ENCODE measurements around the gene KRTAP5-3.

KRTAP5-3 gene

DNA sequence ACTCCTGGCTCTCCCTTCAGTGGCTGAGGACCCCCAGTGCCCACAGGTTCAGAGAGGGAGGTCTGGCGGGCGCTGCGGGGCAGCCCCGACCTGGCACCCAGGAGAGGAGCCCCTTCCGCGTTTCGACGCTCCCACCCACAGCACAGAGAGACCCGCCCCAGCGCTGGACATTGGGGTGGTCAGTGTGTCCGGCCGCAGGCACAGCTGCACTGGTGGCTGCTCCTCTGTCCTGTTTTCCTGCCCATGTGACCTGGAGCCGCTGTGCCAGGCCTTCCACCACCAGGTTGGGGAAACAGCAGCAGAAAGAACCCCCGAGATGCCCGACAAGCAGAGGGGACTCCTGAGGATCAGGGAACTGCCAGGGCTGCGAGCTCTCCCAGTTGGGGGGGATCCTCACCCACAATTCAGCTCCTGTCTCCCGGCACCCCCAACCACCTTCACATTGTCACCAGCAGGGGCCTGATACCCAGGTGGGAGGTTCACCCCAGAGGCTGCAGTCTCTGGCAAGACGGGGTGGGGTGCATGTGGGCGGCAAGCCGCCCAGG, 35.0 kb upstream of the KRTAP5-3 start:
- DNase-seq (ENCODE audit: low read depth in 2 of 2), result no peak

DNA sequence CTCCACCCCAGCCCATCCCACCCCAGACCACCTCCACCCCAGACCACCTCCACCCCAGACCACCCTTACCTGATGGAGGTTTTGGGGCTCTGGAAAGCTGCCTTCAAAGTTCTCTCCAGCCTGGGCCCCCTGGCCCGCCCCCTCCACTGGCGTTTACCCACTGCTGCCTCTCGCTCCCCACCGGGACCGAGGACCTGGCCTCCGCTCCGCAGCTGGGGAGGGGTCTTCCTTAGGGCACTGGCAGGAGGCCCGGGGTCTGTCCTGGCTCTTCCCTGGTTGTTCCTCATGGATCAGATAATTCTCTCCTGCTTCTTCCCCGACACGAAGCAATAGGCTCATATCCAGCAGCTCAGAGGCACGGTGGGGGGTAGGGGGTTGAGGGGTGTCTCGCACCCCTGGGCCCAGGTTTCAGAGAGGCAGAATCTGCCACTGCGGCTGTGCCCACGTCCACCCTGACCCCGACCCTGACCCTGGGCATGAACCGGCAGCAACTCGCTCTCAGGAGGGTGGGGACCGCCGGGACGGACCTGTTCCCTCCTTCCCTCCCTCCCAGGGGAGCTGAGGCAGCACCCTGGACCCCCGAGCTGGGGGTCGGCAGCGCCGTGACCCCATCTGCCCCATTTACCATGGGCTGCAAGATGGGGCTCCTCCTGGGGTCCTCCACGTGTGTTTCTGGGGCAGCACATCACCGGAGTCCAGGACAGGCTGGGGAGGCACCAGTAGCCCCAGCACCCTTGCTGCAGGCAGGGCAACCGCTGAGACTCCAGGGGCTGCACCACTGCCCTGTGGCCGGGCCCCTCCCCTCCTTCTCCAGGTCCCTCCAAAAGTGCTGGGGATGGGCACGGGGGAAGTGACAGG, 34.3 kb upstream of the KRTAP5-3 start:
- no peak for DNase-seq (ENCODE audit: low read depth in 2 of 2)

- DNase-seq (ENCODE audit: low read depth in 2 of 2), result no peak
Observed at GRCh38 chr11:1641096-1641495, 32.8 kb upstream of the KRTAP5-3 start.

GRCh38 chr11:1640076-1640946, 32.0 kb upstream of the KRTAP5-3 start:
- DNase-seq (ENCODE audit: low read depth in 2 of 2), result no peak

GRCh38 chr11:1639666-1640065, 31.4 kb upstream of the KRTAP5-3 start:
- no peak for DNase-seq (ENCODE audit: low read depth in 2 of 2)

- DNase-seq (ENCODE audit: low read depth in 2 of 2), result no peak
Observed at GRCh38 chr11:1639102-1639620, 30.9 kb upstream of the KRTAP5-3 start.

GRCh38 chr11:1638344-1638743, 30.1 kb upstream of the KRTAP5-3 start:
- DNase-seq (ENCODE audit: low read depth in 2 of 2), result no peak

DNA sequence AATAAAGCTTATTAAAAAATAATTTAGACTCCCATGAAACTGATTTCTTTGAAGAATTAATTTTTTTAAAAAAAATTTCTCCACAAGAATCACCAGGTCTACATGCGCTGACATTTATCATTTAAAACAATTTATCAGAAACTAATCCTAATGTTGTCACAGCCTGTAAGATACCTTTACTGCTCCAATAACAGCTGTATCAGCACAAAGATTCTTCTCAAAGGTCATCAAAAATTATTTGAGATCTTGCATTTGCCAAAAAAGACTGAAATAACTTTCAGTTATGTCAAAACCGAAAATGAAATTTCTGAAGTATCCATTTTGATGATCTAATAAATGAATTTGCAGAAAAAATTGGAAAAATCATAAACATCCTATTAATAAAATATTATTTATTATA, 29.4 kb upstream of the KRTAP5-3 start:
- no peak for DNase-seq (ENCODE audit: low read depth in 2 of 2)

DNA sequence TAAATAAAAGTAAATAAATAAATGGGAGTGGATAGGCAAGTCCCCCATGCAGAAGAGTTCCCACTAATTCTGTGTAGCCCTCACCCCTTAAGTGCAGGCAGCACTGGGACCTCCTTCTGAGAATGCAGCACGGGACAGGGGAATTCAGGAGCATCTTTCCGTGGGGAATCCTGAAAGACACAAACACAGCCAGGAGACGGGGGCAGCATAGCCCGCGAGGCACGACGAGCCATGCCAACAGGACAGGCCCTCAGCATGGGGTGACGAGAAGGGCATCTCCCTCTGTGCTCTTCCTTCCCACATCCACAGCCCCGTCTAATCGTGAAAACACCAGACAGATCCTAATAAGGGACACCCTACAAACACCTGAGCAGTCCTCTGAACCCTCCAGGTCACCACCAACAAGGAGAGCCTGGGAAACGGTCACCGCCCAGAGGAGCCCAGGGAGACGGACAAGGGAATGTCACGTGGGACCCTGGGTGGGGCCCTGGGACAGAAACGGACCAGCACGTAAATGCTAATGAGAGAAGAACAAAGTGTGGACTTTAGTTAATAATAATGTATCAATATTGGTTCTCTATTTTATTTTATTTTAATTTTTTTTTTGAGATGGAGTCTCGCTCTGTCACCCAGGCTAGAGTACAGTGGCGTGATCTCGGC, 28.2 kb upstream of the KRTAP5-3 start:
- no peak for DNase-seq (ENCODE audit: low read depth in 2 of 2)

- DNase-seq (ENCODE audit: low read depth in 2 of 2), result no peak
Observed at GRCh38 chr11:1633864-1634263, 25.6 kb upstream of the KRTAP5-3 start.

DNA sequence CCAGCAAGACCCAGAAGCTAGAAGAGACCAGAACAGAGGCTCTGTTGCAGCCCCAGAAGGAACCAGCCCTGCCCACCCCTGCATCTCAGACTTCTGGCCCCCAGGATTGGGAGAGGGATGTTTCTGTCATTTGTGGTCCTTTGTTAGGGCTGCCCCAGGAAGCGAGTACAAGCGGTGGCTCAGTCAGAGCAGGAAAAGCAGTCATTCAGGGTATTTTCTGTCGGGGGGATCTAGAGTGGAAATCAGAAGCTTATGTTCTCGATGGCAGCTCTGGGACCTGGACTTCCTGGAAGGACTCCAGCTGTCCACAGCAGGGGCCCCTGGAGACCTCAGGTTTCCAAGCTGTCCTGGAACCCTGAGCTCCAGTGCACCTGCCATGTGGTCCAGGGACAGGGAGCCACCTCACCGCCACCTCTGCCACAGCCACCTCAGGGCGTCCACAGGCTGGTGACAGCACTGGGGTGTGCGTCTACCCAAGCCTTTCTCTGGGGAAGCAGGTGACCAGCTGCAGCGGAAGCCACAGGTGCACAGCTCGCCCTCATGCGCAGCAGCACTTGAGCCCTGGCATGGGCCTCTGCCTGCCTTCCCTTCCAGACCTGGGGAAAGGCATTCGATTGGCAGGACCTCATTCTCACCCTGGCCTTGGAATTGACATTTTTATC, 23.9 kb upstream of the KRTAP5-3 start:
- no peak for DNase-seq (ENCODE audit: low read depth in 2 of 2)

DNA sequence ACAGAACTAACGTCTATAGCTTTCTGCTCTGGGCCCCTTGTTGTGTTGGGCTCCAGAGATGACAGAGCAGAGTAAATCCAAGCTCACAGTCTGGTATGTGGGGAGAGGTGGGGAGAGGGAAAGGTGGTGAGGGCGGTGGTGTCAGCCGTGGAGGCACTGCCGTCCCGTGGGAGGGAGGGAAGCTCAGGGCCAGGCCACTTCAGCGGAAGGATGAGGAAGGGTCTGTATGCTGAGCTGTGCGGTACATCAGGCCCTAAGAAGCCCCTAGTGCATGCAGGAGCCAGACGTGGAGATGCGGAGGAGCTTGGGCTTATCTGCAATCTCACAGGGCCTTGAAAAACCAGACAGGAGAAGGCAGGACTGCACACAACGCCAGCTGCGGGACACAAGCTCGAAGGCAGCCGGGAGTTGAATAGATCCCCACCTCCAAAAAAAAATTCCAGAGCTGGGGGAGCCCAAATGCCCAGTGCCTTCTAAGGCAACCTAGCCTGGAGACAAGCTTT, 22.9 kb upstream of the KRTAP5-3 start:
- DNase-seq (ENCODE audit: low read depth in 2 of 2), result no peak

DNA sequence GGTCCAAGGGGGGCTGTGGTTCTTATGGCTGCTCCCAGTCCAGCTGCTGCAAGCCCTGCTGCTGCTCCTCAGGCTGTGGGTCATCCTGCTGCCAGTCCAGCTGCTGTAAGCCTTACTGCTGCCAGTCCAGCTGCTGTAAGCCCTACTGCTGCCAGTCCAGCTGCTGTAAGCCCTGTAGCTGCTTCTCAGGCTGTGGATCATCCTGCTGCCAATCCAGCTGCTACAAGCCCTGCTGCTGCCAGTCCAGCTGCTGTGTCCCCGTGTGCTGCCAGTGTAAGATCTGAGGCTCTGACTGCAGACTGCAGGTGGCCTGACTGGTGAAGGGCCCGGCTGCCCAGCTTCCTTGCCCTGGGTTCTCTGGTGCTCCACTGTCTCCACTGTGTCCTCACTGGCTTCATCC, 22.0 kb upstream of the KRTAP5-3 start:
- DNase-seq (ENCODE audit: low read depth in 2 of 2), result no peak

GRCh38 chr11:1629326-1630185, 21.3 kb upstream of the KRTAP5-3 start, which contains the start of gene KRTAP5-5:
Gene KRTAP5-5, plus strand, starts transcription at chr11:1629775. Its CDS starts 66 bp downstream, at chr11:1629841.
- DNase-seq (ENCODE audit: low read depth in 2 of 2), result no peak

DNA sequence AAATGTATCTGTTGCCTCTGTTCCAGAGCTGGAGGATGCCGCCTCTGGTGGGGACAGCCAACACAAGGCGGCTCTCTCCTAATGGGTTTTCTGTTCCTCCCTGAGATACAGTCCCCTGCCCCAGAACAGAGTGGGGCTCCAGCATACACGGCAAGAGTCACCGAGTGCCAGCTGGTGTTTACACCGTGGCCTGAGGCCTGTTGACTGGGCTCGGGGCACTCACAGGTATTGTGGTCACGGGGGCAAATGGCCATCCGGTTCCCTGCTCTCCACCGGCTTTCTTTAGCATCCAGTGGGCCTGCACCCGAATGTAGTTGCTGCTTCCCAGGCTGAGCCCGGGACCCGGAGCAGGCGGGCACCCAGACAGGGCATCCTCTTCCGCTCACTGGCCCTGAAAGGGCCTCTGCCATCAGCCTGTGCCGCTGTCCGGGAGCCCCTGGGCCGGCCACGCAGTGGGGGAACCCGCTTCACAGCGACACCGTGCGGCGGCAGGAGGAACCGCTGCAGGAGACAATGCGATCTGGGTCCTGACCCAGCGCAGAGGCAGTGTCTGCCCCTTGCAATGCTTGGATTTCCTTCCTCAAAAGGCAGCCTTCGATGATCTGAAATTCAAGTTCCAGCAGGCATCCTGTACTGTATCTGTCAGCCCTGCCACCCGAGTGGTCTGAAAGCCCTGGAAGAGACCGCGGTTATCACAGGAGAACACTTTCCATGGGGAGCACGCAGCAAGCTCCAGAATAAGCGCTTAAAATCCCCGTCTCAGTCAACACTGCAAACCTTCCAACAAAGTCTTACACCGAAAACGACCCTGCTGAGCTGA, 20.5 kb upstream of the KRTAP5-3 start:
- DNase-seq (ENCODE audit: low read depth in 2 of 2), result peak; percentile 36 to 41

- DNase-seq (ENCODE audit: low read depth in 2 of 2), result no peak
Observed at GRCh38 chr11:1625541-1625940, 17.3 kb upstream of the KRTAP5-3 start.

DNA sequence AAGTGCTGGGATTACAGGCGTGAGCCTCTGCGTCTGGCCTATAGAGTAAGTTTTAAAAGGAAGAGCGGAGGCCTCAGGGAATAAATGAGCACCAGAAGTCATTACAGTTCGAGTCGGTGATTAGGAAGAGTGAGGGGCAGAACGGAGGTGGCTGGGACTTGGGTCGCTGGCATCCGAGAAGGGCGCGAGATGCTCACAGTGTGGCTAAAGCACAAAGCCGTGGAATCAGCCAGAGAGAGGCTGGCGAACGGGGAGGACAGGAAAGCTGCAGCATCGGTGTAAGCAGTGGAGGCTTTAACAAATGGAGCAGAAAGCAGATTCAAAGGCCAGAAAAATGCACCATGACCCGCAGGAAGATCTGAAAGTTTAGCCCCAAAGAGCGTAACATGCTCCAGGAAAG, 16.4 kb upstream of the KRTAP5-3 start:
- no peak for DNase-seq (ENCODE audit: low read depth in 2 of 2)

GRCh38 chr11:1623716-1624115, 15.5 kb upstream of the KRTAP5-3 start:
- DNase-seq (ENCODE audit: low read depth in 2 of 2), result no peak

DNA sequence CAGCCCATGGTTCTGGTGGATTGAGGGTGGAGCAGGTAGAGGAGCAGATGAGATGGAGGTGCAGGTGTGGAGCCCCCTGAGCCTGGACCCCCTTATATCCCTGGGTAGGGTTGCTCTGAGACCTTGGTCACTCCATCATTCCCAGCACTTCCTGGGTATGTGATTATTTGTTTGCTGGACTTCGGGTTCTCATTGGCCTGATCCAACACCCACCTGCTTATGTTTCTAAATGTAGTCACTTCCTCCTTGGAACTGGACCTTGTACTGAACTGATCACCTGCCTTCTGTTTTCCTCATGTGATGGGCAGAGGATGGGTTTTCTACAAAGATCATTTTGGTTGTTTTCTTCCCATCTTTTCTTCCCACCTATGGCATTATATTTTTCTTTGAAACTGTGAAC, 13.8 kb upstream of the KRTAP5-3 start, which contains the start of gene KRTAP5-4:
TSS of gene KRTAP5-4 (minus strand) at position 53 of the 400 bp plus-strand sequence. CDS start at position 8, 45 bp downstream.
- DNase-seq (ENCODE audit: low read depth in 2 of 2), result no peak

All from stimulated activated CD8-positive, alpha-beta memory T cell treated with anti-CD3 and anti-CD28 coated beads, Interleukin-7, amount 100 ng/mL, for 1 hour (primary cell).